Calu3 (cell line): ENCODE data around the gene SDK2. TPM values are rescaled to one million over a fixed set of nuclear protein-coding genes. Genes with fewer than 3 reads are reported as not detected.

Source experiments
- BruUV-seq: library from RNA; stranded (reverse); fragments of 400-500 nt; replicated peaks from 2 replicates; lab custom pipeline; 2021; lab: Mats Ljungman, UMichigan
- CTCF ChIA-PET: fragments of 300-600 bp; sonication (Branson Sonifier 250); formaldehyde crosslinking; loops from one replicate; lab custom pipeline; 2022; ENCODE audit warnings: antibody characterized with exemption; lab: Charles Lee
- DNase-seq: peaks from one replicate; pipeline ENCODE4 v3.0.0; 2022
- H3K27ac Mint-ChIP-seq: one replicate; pipeline ENCODE4 v1.8.0; 2022; ENCODE audit warnings: mixed read lengths; ENCODE audit not compliant: unreplicated experiment
- H3K27me3 Mint-ChIP-seq: one replicate; pipeline ENCODE4 v1.8.0; 2022; ENCODE audit warnings: mixed read lengths; ENCODE audit not compliant: unreplicated experiment
- H3K36me3 Mint-ChIP-seq: one replicate; pipeline ENCODE4 v1.8.0; 2022; ENCODE audit warnings: mild to moderate bottlenecking, moderate library complexity, mixed read lengths; ENCODE audit not compliant: insufficient read depth, unreplicated experiment
- H3K4me1 Mint-ChIP-seq: one replicate; pipeline ENCODE4 v1.8.0; 2022; ENCODE audit warnings: mild to moderate bottlenecking, low read depth, mixed read lengths; ENCODE audit not compliant: unreplicated experiment
- H3K4me3 Mint-ChIP-seq: one replicate; pipeline ENCODE4 v1.8.0; 2022; ENCODE audit warnings: mild to moderate bottlenecking, low read depth, moderate library complexity, mixed read lengths; ENCODE audit not compliant: unreplicated experiment
- H3K9me3 Mint-ChIP-seq: one replicate; pipeline ENCODE4 v1.8.0; 2022; ENCODE audit warnings: low read depth, mixed read lengths; ENCODE audit not compliant: unreplicated experiment
- CTCF ChIP-seq: fragments of 200-600 bp; IDR thresholded peaks from one replicate; pipeline ENCODE4 v1.8.0; 2022; ENCODE audit warnings: antibody characterized with exemption; ENCODE audit not compliant: unreplicated experiment
- intact Hi-C: fragments of 100-400 bp; cut with micrococcal nuclease; formaldehyde crosslinking; loops from one replicate; pipeline ENCODE4 v1.10.0; 2022; ENCODE audit not compliant: unreplicated experiment
- total RNA-seq: library from RNA; stranded (reverse); gene quantifications from 2 replicates; pipeline ENCODE4 v1.2.3, GENCODE V29; 2022

SDK2 gene
- total RNA-seq, 1 experiment from 2014 or later, result not detected

GRCh38 chr17:73584987-73585386 lies 59.3 kb downstream of the SDK2 start:
- CTCF ChIA-PET, result no interaction called here
- Mint-ChIP-seq H3K4me1 (no peaks in the 10 kb centered on the region), H3K9me3 (no peaks in the 10 kb centered on the region), H3K27ac (no peak overlapping the region), H3K4me3 (no peak overlapping the region), H3K36me3 (no peaks in the 10 kb centered on the region), H3K27me3 (peaks cover 96% of the 10 kb centered on the region)
- BruUV-seq, result no TSS peak
- intact Hi-C loops, result no loop called here
- no peak for TF ChIP-seq CTCF
- no peak for DNase-seq

GRCh38 chr17:73584049-73584448 lies 60.2 kb downstream of the SDK2 start:
- Mint-ChIP-seq H3K9me3 (no peaks in the 10 kb centered on the region), H3K36me3 (no peaks in the 10 kb centered on the region), H3K4me3 (no peak overlapping the region), H3K4me1 (no peaks in the 10 kb centered on the region), H3K27ac (no peak overlapping the region), H3K27me3 (peaks cover 96% of the 10 kb centered on the region)
- CTCF ChIA-PET, result no interaction called here
- TF ChIP-seq CTCF, result no peak
- DNase-seq, result no peak
- no TSS peak for BruUV-seq
- intact Hi-C loops, result no loop called here

DNA sequence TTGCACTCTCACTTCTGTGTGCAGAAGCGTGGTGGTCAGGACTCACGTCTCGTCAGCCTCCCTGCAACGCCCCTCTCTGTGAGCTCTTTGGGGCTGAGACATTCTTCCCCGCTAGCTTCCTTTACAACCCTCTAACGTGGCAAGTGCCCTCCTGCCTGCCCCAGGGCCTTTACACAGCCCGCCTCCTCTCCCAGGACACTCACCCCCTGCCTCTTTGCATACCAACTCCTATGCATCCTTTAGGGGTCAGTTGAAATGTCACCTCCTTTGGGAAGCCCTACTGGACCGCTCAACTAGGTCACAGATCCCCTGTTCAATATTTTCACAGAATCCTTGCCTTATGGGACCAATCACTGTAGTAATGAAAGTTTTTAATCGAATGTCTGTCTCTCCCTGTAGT lies 61.4 kb downstream of the SDK2 start:
- BruUV-seq, result no TSS peak
- Mint-ChIP-seq H3K4me3 (no peak overlapping the region), H3K36me3 (no peaks in the 10 kb centered on the region), H3K9me3 (no peaks in the 10 kb centered on the region), H3K4me1 (no peaks in the 10 kb centered on the region), H3K27ac (no peak overlapping the region), H3K27me3 (peaks cover 97% of the 10 kb centered on the region)
- intact Hi-C loops, result no loop called here
- no peak for TF ChIP-seq CTCF
- CTCF ChIA-PET, result interaction anchor here (0.6 kb wide), 1 partner anchor 176 kb away, joined by 3 read pairs; no protein-coding TSS in a partner anchor
- no peak for DNase-seq

- BruUV-seq, result no TSS peak
- no peak overlapping the region for H3K4me3 Mint-ChIP-seq
- intact Hi-C loops, result no loop called here
- H3K4me1 Mint-ChIP-seq, result no peaks in the 10 kb centered on the region
- H3K36me3 Mint-ChIP-seq, result no peaks in the 10 kb centered on the region
- TF ChIP-seq CTCF, result no peak
- no peak overlapping the region for H3K27ac Mint-ChIP-seq
- CTCF ChIA-PET, result interaction anchor here (0.6 kb wide), 1 partner anchor 177 kb away, joined by 3 read pairs; no protein-coding TSS in a partner anchor
- H3K27me3 Mint-ChIP-seq, result peaks cover 97% of the 10 kb centered on the region
- H3K9me3 Mint-ChIP-seq, result no peaks in the 10 kb centered on the region
- DNase-seq, result no peak
Observed at GRCh38 chr17:73582359-73582758, 61.9 kb downstream of the SDK2 start.
